ENCODE measurements around the gene KLHL7. TPM values are rescaled to one million over a fixed set of nuclear protein-coding genes. Genes with fewer than 3 reads are reported as not detected.

KLHL7 gene
- total RNA-seq, 1 donor from 2014 or later: 38.7 TPM

- H4K20me1 ChIP-seq (ENCODE audit: insufficient read depth, low read length): no peaks in the 10 kb centered on the region
- no peaks in the 10 kb centered on the region for H3K4me1 Mint-ChIP-seq (ENCODE audit: low read depth, unreplicated experiment)
- no peaks in the 10 kb centered on the region for H3K9me3 ChIP-seq (ENCODE audit: insufficient read depth, low read depth, low read length)
- FAIRE-seq: no peak
- no peaks in the 10 kb centered on the region for H3K27me3 Mint-ChIP-seq (ENCODE audit: low read depth, unreplicated experiment)
- H3K9ac ChIP-seq (ENCODE audit: low read length): no peak overlapping the region
- no peak overlapping the region for H3K4me3 ChIP-seq (ENCODE audit: insufficient read depth, low read depth, low read length)
- no peaks in the 10 kb centered on the region for H3K36me3 ChIP-seq (ENCODE audit: insufficient read depth, low read length)
- DNase-seq (ENCODE audit: low read depth): no peak
- no peak overlapping the region for H3K4me2 ChIP-seq (ENCODE audit: low read length)
- H3K4me3 Mint-ChIP-seq (ENCODE audit: unreplicated experiment): no peak overlapping the region
- H3K4me1 ChIP-seq (ENCODE audit: insufficient read depth, low read length): no peaks in the 10 kb centered on the region
- H3K79me2 ChIP-seq (ENCODE audit: insufficient read depth, low read length): no peaks in the 10 kb centered on the region
- H3K9me3 Mint-ChIP-seq (ENCODE audit: unreplicated experiment): no peaks in the 10 kb centered on the region
- TF ChIP-seq CTCF (IDR thresholded peaks at IDR 0.05; ENCODE audit: insufficient read depth, low read depth, low read length) (no peak), EZH2 (IDR thresholded peaks at IDR 0.05; ENCODE audit: insufficient read depth, low read length) (no peak)
- H3K27ac Mint-ChIP-seq (ENCODE audit: unreplicated experiment): no peak overlapping the region
- no peak overlapping the region for H2AFZ ChIP-seq (ENCODE audit: low read depth, low read length)
- H3K27me3 ChIP-seq (ENCODE audit: insufficient read depth, low read length): no peaks in the 10 kb centered on the region
- H3K36me3 Mint-ChIP-seq (ENCODE audit: low read depth, unreplicated experiment): peaks cover 9% of the 10 kb centered on the region
- no peak overlapping the region for H3K27ac ChIP-seq (ENCODE audit: low read depth, low read length)
Observed at GRCh38 chr7:23157679-23158078, 52.1 kb downstream of the KLHL7 start.

- Mint-ChIP-seq H3K36me3 (ENCODE audit: low read depth, unreplicated experiment) (peaks cover 8% of the 10 kb centered on the region), H3K4me1 (ENCODE audit: low read depth, unreplicated experiment) (no peaks in the 10 kb centered on the region), H3K27me3 (ENCODE audit: low read depth, unreplicated experiment) (no peaks in the 10 kb centered on the region), H3K27ac (ENCODE audit: unreplicated experiment) (no peak overlapping the region), H3K9me3 (ENCODE audit: unreplicated experiment) (no peaks in the 10 kb centered on the region), H3K4me3 (ENCODE audit: unreplicated experiment) (no peak overlapping the region)
- TF ChIP-seq CTCF (IDR thresholded peaks at IDR 0.05; ENCODE audit: insufficient read depth, low read depth, low read length) (no peak), EZH2 (IDR thresholded peaks at IDR 0.05; ENCODE audit: insufficient read depth, low read length) (no peak)
- Histone ChIP-seq H4K20me1 (ENCODE audit: insufficient read depth, low read length) (no peaks in the 10 kb centered on the region), H3K27ac (ENCODE audit: low read depth, low read length) (no peak overlapping the region), H3K4me3 (ENCODE audit: insufficient read depth, low read depth, low read length) (no peak overlapping the region), H3K4me1 (ENCODE audit: insufficient read depth, low read length) (no peaks in the 10 kb centered on the region), H3K4me2 (ENCODE audit: low read length) (no peak overlapping the region), H3K9me3 (ENCODE audit: insufficient read depth, low read depth, low read length) (no peaks in the 10 kb centered on the region), H3K9ac (ENCODE audit: low read length) (no peak overlapping the region), H3K79me2 (ENCODE audit: insufficient read depth, low read length) (no peaks in the 10 kb centered on the region), H3K36me3 (ENCODE audit: insufficient read depth, low read length) (no peaks in the 10 kb centered on the region), H3K27me3 (ENCODE audit: insufficient read depth, low read length) (no peaks in the 10 kb centered on the region), H2AFZ (ENCODE audit: low read depth, low read length) (no peak overlapping the region)
- no peak for FAIRE-seq
- DNase-seq (ENCODE audit: low read depth): no peak
Observed at GRCh38 chr7:23158546-23158945, 53.0 kb downstream of the KLHL7 start.

GRCh38 chr7:23161482-23161881 is 55.9 kb downstream of the KLHL7 start:
- DNase-seq (ENCODE audit: low read depth) (no peak), FAIRE-seq (no peak)
- peaks cover 8% of the 10 kb centered on the region for H3K36me3 Mint-ChIP-seq (ENCODE audit: low read depth, unreplicated experiment)
- no peaks in the 10 kb centered on the region for H3K4me1 ChIP-seq (ENCODE audit: insufficient read depth, low read length)
- no peak overlapping the region for H3K4me3 ChIP-seq (ENCODE audit: insufficient read depth, low read depth, low read length)
- H3K9ac ChIP-seq (ENCODE audit: low read length): no peak overlapping the region
- no peaks in the 10 kb centered on the region for H3K27me3 Mint-ChIP-seq (ENCODE audit: low read depth, unreplicated experiment)
- H3K4me3 Mint-ChIP-seq (ENCODE audit: unreplicated experiment): no peak overlapping the region
- no peaks in the 10 kb centered on the region for H3K9me3 Mint-ChIP-seq (ENCODE audit: unreplicated experiment)
- H3K4me2 ChIP-seq (ENCODE audit: low read length): no peak overlapping the region
- no peak for TF ChIP-seq CTCF (IDR thresholded peaks at IDR 0.05; ENCODE audit: insufficient read depth, low read depth, low read length)
- TF ChIP-seq EZH2 (IDR thresholded peaks at IDR 0.05; ENCODE audit: insufficient read depth, low read length): no peak
- no peaks in the 10 kb centered on the region for H3K9me3 ChIP-seq (ENCODE audit: insufficient read depth, low read depth, low read length)
- no peak overlapping the region for H2AFZ ChIP-seq (ENCODE audit: low read depth, low read length)
- no peaks in the 10 kb centered on the region for H3K79me2 ChIP-seq (ENCODE audit: insufficient read depth, low read length)
- no peak overlapping the region for H3K27ac Mint-ChIP-seq (ENCODE audit: unreplicated experiment)
- no peaks in the 10 kb centered on the region for H3K4me1 Mint-ChIP-seq (ENCODE audit: low read depth, unreplicated experiment)
- H3K27me3 ChIP-seq (ENCODE audit: insufficient read depth, low read length): no peaks in the 10 kb centered on the region
- no peak overlapping the region for H3K27ac ChIP-seq (ENCODE audit: low read depth, low read length)
- no peaks in the 10 kb centered on the region for H4K20me1 ChIP-seq (ENCODE audit: insufficient read depth, low read length)
- no peaks in the 10 kb centered on the region for H3K36me3 ChIP-seq (ENCODE audit: insufficient read depth, low read length)

Measured in astrocyte (in vitro differentiated cells and primary cell).